ENCODE results near the gene MAP4K4.

The MAP4K4 gene

DNA sequence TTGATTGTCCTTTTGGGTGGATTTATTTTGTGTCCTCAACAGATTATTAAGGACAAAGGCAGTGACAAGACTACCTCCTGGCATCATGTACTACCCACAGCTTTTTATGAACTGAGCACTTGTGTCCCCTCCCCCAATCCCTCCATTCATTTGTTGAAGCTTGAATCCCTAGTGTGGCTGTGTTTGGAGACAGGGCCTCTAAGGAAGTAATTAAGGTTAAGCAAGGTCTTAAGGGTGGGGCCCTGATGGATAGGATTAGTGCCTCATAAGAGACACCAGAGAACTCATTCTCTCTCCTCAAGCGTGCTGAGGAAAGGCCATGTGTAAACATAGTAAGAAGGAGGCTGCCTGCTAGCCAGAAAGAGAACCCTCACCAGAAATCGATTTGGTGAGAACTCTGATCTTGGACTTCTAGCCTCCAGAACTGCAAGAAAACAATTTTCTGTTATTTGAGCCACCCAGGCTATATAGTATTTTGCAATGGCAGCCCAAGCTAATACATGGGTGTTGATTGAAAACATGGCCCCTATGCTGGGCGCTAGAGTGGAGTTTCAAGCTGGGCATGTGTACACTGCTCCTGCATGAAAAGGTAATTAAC lies 3.4 kb upstream of the MAP4K4 start:
- no peak for DNase-seq

DNA sequence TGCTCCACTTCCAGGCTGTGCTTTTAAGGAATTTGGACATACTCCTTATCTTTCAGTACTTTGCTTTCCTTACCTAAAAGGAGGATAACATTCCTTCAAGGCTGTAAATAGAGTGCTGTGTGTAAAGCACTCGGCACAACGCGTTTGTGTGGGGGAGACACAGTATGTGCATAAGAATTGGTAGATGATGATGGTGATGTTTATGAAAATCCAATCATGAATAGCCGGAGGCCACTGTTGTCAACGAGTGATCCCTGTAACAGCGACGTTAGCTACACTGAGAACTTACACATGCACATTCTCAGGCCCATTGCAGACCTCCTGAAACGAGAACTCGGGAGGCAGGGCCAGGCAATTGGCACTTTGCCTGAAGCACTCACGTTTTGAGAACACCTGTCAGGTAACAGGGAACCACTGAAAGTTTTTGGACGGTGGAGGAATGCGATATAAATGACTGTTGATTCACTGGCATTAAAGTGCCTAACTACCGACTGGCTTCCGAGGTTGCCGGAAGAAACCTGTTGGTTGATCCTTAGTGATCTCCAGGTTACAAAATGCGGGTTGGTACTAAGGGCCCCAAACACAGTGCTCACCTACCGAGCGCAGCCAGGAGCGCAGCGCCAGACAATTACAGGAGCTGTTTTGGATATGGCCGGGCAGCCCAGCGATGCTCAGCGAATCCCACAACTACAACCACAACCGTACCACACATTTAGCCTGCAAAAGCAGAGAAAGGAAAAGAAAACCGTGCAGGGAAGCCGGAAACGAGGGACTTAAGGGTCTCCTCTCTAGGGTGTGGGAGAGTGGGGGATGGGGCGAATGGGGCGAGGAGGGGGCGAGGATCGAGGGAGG lies 1.0 kb upstream of the MAP4K4 start:
- no peak for DNase-seq

DNA sequence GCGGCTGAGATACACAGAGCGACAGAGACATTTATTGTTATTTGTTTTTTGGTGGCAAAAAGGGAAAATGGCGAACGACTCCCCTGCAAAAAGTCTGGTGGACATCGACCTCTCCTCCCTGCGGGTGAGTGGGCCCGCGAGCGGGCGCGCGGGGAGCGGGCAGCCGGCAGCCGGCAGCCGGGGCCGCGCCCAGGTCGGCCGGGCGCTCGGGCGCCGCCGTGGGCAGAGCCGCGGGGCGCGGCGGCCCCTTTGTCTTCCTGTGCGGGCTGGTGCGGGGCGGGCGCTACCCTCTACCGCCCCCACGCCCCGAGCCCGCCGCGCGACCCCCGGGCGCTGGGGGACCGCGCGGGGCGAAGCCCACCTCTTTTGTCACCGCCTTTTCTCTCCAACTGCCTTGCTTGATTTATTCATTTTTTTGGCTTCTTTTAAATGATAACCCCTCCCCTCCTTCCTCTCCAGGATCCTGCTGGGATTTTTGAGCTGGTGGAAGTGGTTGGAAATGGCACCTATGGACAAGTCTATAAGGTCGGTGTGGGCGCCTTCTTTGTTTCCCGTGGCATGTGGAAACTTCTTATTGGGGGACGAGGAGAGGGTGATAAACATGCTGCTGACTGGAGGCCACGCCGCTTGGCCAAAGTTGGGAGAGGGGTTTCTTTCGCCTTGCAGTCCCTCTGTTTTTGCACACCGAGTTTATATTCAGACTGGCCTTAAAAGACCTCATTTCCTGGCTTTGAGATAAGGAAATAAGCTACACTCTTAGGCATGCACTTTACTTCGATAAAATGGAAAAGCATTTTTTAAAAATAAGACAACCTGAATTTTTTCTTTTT lies 722 bp downstream of the MAP4K4 start:
- peak; percentile 52 for DNase-seq

GRCh38 chr2:101698844-101699754 lies 1.6 kb downstream of the MAP4K4 start:
- peak; percentile 52 for DNase-seq

DNA sequence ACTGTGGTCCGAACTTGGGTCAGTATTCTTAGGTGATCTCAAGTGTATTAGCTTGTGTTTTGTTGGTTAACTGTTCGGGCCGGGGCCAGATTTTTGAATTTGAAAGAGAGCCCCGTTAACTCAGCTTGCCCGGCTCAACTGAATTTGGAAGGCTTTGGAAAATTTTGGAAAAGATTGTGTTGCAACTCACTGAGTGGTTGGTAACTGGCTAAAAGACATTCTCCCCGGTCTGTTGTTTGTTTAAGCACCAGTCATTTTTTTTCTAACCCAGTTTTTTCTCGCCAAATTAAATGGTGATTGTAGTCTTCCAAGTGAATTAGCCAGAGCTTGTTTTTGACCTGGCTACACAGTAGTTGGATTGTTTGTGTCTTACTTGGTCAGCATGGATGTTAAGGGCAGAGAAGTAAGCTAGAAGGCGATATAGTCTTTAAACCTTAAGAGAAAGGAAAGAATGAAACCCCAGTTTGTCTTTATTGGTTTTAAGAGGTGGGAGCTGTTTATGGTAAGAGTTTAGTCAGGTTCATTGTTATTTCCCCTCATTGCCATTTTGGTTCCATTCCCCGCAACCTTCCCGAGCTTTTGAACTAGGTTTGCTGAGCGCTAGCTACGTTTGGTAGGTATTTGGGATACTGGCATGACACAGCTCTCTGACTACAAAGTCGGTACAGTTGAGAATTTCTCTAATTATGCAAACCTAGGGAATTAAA lies 2.4 kb downstream of the MAP4K4 start:
- DNase-seq: no peak

- no peak for DNase-seq
These were observed 6.5 kb downstream of the MAP4K4 start for GRCh38 chr2:101704046-101704466.

- no peak for DNase-seq
These were observed 7.5 kb downstream of the MAP4K4 start for GRCh38 chr2:101704816-101705578.

DNA sequence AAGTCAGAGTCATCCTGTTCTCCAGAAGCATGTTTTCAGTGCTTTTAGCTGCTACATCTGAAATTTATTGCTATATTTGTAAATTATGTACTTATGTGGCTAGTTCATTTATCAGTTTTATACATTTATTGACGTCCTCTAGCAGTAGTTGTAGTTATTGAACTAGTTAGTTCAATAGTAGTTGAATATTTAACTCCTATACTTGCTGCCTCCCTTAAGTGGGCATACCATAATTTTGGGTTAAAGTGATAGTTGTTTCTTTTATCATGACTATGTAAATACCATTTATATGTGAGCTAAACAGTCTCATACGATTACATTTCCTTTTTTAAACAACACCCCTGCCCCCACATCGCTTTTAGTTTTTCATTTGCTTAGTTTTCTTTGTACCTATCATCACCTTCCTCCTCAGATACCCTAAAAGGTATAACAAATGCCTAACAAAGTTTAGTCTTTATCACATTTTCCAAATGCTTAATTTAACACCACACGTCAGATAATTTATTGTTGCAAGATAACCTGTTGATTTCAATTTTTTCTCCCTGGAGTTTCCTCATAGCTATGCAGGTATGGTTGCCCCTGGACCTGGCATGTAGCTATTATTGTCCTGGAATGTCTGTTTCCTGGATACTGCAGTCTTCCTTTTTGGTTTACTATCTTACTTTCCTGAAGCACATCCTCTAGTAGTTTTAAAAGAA lies 8.8 kb downstream of the MAP4K4 start:
- no peak for DNase-seq

- DNase-seq: peak; percentile 50
These were observed 9.3 kb downstream of the MAP4K4 start for GRCh38 chr2:101706819-101707177.

- no peak for DNase-seq
These were observed 12.5 kb downstream of the MAP4K4 start for GRCh38 chr2:101710036-101710435.

GRCh38 chr2:101710471-101711318 lies 13.2 kb downstream of the MAP4K4 start:
- DNase-seq: peak; percentile 37

GRCh38 chr2:101714118-101714517 lies 16.6 kb downstream of the MAP4K4 start:
- DNase-seq: no peak

DNA sequence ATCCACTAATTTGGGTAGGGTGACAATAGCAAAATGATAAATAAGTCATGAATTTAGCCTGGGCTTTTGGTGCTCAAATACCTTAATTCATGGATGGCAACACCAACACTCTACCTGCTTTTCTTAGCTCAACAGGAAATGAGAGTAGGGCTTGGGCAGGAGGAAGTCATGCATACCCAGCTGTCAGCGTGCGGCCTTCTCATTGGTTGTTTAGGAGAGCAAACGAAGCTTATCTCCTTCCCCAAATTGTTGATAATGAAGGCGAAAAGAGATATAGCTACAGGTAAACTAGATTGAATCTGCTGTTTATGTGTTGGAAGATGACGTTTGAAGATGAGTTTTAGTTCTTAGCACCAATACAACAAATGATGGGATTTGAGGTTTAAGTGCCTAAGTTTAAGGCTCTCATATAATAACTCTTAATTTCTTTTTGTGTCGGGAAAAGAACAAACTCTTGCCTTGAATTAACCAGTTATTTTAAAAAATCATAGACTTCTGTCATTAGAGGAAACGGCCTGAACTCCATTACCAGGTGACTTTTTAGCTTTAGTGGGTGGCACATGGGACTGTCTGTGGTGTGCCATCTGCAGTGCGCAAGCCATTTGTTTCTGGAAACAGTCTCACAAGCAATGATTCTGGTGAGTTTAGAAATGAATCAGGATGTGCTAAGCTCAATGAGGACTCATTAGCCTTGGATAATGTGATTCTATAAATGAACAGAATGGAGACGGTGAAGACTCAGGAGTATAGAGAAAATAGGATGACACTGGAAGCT lies 19.8 kb downstream of the MAP4K4 start:
- DNase-seq: no peak

DNA sequence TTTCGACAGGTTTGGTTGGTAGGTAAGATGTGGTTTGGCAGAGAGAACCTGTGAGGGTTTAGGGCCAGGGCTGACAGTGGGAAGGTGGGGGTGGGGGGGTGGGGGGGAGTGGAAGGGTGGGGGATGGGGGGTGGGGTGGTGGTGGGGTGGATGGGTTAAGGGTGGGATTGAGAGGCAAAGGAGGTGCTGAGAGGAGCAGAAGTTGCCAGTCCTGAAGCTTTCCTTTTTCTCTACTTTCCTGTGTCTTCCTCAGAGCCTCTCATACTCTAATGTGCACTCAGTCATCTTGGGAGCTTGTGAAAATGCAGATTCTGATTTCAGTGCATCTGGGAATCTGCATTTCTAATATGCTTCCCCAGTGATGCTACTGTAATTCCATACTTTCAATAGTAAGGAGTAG lies 21.0 kb downstream of the MAP4K4 start:
- DNase-seq: no peak

- no peak for DNase-seq
These were observed 21.6 kb downstream of the MAP4K4 start for GRCh38 chr2:101718993-101719571.

DNA sequence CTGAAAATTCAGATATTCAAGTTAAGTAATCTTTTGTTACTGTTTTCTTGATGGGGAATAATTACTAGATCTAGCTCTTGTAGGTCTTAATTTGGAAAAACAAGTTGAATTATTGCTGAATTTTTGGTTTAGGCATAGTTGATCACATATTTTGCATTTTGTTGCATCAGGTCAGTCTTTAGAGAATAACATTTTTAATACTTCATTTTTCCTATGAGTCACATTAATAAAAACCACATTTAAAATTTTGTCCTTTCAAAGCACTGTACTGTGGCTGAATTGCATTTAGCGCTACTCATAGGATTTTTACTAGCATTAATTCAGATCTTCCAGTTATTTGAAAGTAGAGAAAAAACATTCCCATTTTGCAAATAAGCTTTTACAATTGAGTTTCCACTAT lies 23.2 kb downstream of the MAP4K4 start:
- DNase-seq: no peak

GRCh38 chr2:101722864-101723263 lies 25.4 kb downstream of the MAP4K4 start:
- no peak for DNase-seq

All from OCI-M1 (cell line).